Right lobe of liver (tissue), 6 donors: ENCODE data around the gene SSR4. TPM values are rescaled to one million over a fixed set of nuclear protein-coding genes. Genes with fewer than 3 reads are reported as not detected.
A peak's percentile ranks its signal among the peaks of the same experiment; 100 is the strongest.

Experiments
- ATAC-seq, 4 donors: fragments of 200-7000 bp; cut with Tn5 transposase; one replicate each; pipeline ENCODE4 v1.9.1; 2020; ENCODE audit warnings: mild to moderate bottlenecking in 4 of 4, moderate library complexity in 4 of 4
- DNase-seq, 3 donors: peaks; one replicate each; pipeline ENCODE4 v3.0.0-alpha.2; 2020
- H3K27ac ChIP-seq, 3 donors: fragments of 200-600 bp; one replicate each; pipeline ENCODE4 v1.8.0; 2022
- H3K27me3 ChIP-seq, 2 donors: fragments of 200-600 bp; one replicate each; pipeline ENCODE4 v1.8.0; 2022
- H3K36me3 ChIP-seq, 4 donors: fragments of 200-600 bp; sonication (generic) in 1 of 4; one replicate each; pipeline versions ENCODE4 v1.5.1 to v1.8.0; 2017 to 2022; ENCODE audit warnings: control low read depth in 1 of 4
- H3K4me1 ChIP-seq, 4 donors: fragments of 200-600 bp; sonication (generic) in 1 of 4; one replicate each; pipeline versions ENCODE4 v1.5.1 to v1.8.0; 2017 to 2022; ENCODE audit warnings: control low read depth in 1 of 4
- H3K4me3 ChIP-seq, 3 donors: fragments of 200-600 bp; one replicate each; pipeline ENCODE4 v1.8.0; 2022
- H3K9me3 ChIP-seq, 4 donors: fragments of 200-600 bp; sonication (generic) in 1 of 4; one replicate each; pipeline versions ENCODE4 v1.5.1 to v1.8.0; 2017 to 2022; ENCODE audit warnings: control low read depth in 1 of 4
- CTCF ChIP-seq, 4 donors: fragments of 200-600 bp in 3 of 4; fragments of 450-650 bp in 1 of 4; IDR thresholded peaks; one replicate each; pipeline versions ENCODE4 v1.5.1 to v1.8.0; 2016 to 2022; ENCODE audit warnings: antibody characterized with exemption in 4 of 4, mild to moderate bottlenecking in 2 of 4
- POLR2A ChIP-seq: fragments of 450-650 bp; IDR thresholded peaks from one replicate; pipeline ENCODE4 v1.6.1; 2017; ENCODE audit warnings: antibody characterized with exemption, mild to moderate bottlenecking
- WGBS: methylation state at CpG from one replicate; pipeline ENCODE4 v1.1.6; 2018; ENCODE audit warnings: low coverage, low lambda C conversion rate; ENCODE audit not compliant: insufficient coverage; ENCODE audit errors: missing lambda C conversion rate; 5-methylcytosine and 5-hydroxymethylcytosine counted together
- intact Hi-C, 2 donors: fragments of 100-400 bp; cut with DNase I; formaldehyde crosslinking; loops; one replicate each; pipeline versions ENCODE4 v1.11.2 to v1.14.1; 2022
- total RNA-seq, 6 experiments: library from RNA; depleted of rRNA in 2 of 6; stranded (reverse); fragments of >200 nt in 2 of 6; fragmentation: NEBNext Ultra II Directional in 3 of 6; extraction: Animal tissue kit (Norgen Biotek cat#: 25700) in 3 of 6; gene quantifications; one replicate each; pipeline versions ENCODE4 v1.1.0 to v1.2.4, GENCODE V29; 2016 to 2023
- donor health status: DM: no; HTN: yes; CAD: no.
- donor health status: DM: no; HTN: no; CAD: no.
- donor health status: DM: no; HTN: no; CAD: no.
- donor health status: DM: no; HTN: yes; CAD: no.
- donor health status: DM: no; HTN: yes; CAD: no.

The SSR4 gene
- total RNA-seq, 6 experiments from 2014 or later, result 150 to 221 (median 205) TPM

DNA sequence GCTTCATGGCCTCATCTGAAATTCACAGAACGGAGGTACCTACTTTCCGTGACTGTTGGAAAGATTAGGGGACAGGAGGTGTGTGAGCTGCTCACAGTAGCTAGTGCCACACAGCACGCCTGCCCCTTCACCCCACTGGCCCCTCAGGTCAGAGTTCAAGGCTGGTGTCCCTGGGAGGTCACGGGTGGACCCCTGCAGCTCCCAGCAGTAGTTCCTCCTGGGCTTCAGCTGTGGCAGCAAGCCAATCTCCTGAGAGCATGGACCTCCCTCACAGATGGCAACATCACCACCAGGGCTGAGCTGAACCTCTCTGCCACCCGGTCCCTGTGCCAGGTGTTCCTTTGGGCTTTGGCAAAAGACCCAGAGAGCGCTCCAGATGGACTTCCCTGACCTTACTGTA is 2.1 kb upstream of the SSR4 start:
- WGBS, result 63% methylated on average over 3 of the region's 6 CpGs
- ATAC-seq, result no peak

GRCh38 chrX:153793291-153793690 is 1.2 kb upstream of the SSR4 start:
- TF ChIP-seq CTCF (IDR thresholded peaks at IDR 0.05) (no peak), POLR2A (peak; percentile 28)
- peak overlapping the region; percentile 62 to 78 (median 62) for H3K4me3 ChIP-seq
- H3K36me3 ChIP-seq, result no peaks in the 10 kb centered on the region
- H3K4me1 ChIP-seq, result no peaks in the 10 kb centered on the region
- 6% methylated on average over 3 of the region's 7 CpGs for WGBS
- no peaks in the 10 kb centered on the region for H3K9me3 ChIP-seq
- DNase-seq (no peak), ATAC-seq (peak in 3 of 4 donors; percentile 3 to 28 (median 9))
- intact Hi-C loops, result no loop called here
- H3K27me3 ChIP-seq, result no peaks in the 10 kb centered on the region
- peak overlapping the region; percentile 69 to 92 (median 89) for H3K27ac ChIP-seq

More for the DNA sequence above, 2.1 kb upstream of the SSR4 start:
- Histone ChIP-seq H3K9me3 (no peaks in the 10 kb centered on the region), H3K27me3 (no peaks in the 10 kb centered on the region), H3K36me3 (no peaks in the 10 kb centered on the region), H3K4me1 (no peaks in the 10 kb centered on the region), H3K27ac (no peak overlapping the region), H3K4me3 (no peak overlapping the region)
- TF ChIP-seq POLR2A (no peak), CTCF (IDR thresholded peaks at IDR 0.05) (no peak)
- no peak for DNase-seq
- intact Hi-C loops, result no loop called here

DNA sequence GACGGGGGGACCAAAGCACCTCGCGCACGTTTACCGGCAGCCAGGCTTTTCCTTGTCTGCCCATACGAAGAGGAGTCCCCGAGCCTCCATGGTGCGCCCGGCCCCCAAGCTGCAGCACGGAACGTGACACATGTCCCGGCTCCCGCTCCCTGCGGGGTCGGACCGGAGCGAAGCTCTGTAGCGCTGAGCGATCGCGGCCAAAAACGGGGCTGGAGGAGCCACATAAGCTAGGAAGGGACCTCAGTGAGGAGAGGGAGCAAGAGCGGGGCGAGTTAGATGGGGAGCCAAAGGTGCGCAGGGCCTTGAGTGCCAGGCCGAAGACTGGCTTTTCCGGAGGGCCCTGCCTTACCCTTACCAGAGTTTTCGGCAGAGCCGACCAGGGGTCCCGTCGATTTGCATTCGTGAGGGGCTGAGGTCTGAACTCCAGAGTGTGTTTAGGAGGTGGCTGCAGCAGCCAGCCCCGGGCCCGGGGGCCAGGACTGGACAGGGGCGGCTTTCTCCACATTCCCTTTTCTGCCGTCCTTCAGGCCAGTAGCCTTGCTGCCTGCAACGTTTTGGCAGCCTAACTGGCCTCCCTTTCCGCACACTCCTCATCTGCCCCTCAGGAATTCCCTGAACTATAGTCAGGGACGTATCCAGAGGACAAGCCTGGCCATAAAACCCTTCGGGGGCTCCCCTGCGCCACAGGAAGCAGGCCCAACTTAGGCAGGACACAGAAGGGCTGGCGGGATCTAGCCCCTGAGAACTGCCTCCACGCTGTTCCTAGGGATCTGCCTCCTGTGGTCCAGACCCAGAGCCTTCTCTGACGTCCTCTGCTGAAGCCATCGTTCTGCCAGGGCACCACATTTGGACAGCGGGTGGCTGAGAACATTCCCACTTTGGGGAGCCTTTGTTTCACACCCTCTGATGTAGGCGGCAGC is 689 bp downstream of the SSR4 start:
- intact Hi-C loops, result no loop called here
- ATAC-seq (peak in 2 of 4 donors; percentile 4 to 6), DNase-seq (no peak)
- TF ChIP-seq POLR2A, result no peak
- TF ChIP-seq CTCF (IDR thresholded peaks at IDR 0.05), result no peak
- Histone ChIP-seq H3K4me3 (peak overlapping the region; percentile 62 to 78 (median 62)), H3K27ac (peak overlapping the region; percentile 21 to 89 (median 56)), H3K9me3 (no peaks in the 10 kb centered on the region), H3K4me1 (no peaks in the 10 kb centered on the region), H3K36me3 (no peaks in the 10 kb centered on the region), H3K27me3 (no peaks in the 10 kb centered on the region)
- 18% methylated on average over 6 of the region's 47 CpGs for WGBS

GRCh38 chrX:153797415-153798015 is 3.0 kb downstream of the SSR4 start:
- ATAC-seq (no peak), DNase-seq (no peak)
- Histone ChIP-seq H3K36me3 (no peaks in the 10 kb centered on the region), H3K4me1 (no peaks in the 10 kb centered on the region), H3K4me3 (no peak overlapping the region), H3K9me3 (no peaks in the 10 kb centered on the region), H3K27ac (no peak overlapping the region), H3K27me3 (no peaks in the 10 kb centered on the region)
- intact Hi-C loops, result no loop called here
- 93% methylated on average over 4 of the region's 15 CpGs for WGBS
- TF ChIP-seq POLR2A (no peak), CTCF (IDR thresholded peaks at IDR 0.05) (no peak)
